ENCODE results near the gene FDPS. TPM values are rescaled to one million over a fixed set of nuclear protein-coding genes. Genes with fewer than 3 reads are reported as not detected.
"Not testable (repeated sequence)": the region's sequence is repeated elsewhere in the genome, so short reads cannot be mapped to it uniquely, and the experiment has no call there.

The FDPS gene
- total RNA-seq, 1 donor from 2014 or later = 266 TPM

GRCh38 chr1:155318082-155318481 is 9.4 kb downstream of the FDPS start:
- DNase-seq (ENCODE audit: low spot score) = no peak
- ATAC-seq = no peak

DNA sequence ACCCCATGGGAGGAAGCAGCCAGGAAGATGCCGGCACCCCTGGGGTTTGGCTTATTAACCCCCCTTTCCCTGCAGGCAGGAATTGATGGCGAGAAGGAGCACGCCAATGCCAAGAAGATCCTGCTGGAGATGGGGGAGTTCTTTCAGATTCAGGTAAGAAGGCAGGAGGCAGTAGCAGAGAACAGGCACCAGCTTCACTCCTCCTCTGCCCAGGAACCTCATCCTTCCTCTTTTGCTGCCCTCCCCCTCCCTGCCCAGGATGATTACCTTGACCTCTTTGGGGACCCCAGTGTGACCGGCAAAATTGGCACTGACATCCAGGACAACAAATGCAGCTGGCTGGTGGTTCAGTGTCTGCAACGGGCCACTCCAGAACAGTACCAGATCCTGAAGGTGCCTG is 10.9 kb downstream of the FDPS start:
- ATAC-seq (no peak), DNase-seq (ENCODE audit: low spot score) (no peak)

GRCh38 chr1:155320252-155320651 is 11.6 kb downstream of the FDPS start:
- ATAC-seq = no peak
- no peak for DNase-seq (ENCODE audit: low spot score)

DNA sequence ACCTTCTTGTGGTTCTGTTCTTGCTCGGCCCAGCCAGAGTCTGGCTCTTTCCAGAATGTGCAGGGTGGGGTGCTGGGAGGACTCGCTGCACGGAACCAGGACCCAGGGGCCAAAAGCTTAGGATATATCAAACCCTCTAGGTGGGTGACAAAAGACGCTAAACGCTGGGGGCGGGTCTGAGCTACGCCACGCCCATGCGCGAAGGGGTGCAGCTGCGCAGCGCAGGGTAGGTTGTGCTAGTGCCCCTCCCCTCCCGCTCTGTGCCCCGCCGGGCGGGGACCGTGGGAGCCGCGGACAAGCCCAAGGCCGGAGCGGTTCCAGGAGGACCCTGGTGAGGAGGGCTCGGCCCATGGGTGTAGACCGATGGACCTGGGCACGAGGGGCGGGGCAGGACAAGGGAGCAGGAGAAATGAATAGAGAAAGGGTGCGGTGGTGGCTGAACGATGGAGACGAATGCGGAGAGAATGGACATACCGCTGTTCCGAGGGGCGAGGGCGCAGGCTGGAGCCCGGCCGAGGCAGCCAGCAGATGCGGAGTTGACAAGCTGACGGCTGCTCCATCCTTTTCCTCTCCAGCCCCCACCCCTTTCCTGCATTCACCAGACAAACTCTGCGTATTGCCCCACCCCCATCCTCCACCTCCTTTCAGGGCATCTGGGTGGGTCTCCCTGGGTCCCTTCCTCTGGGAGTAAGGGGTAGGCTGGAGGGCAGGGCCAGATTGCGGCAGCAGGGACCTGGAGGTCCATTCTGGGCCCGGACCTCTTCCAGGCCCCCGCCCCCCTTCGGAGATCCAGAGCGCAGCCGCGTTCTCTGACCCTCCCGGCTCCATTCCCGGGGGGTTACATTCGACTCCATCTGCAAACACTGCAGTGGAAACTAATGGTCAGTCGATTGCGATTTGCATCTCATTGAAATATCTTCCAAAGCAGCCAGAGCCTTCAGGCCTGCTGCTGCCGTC is 12.3 kb downstream of the FDPS start, which contains the start of gene RUSC1:
Gene RUSC1 (plus strand): TSS at position 234 of the 957 bp plus-strand sequence. CDS start 880 bp downstream, outside the sequence.
- ATAC-seq (no peak), DNase-seq (ENCODE audit: low spot score) (peak; percentile 65)

DNA sequence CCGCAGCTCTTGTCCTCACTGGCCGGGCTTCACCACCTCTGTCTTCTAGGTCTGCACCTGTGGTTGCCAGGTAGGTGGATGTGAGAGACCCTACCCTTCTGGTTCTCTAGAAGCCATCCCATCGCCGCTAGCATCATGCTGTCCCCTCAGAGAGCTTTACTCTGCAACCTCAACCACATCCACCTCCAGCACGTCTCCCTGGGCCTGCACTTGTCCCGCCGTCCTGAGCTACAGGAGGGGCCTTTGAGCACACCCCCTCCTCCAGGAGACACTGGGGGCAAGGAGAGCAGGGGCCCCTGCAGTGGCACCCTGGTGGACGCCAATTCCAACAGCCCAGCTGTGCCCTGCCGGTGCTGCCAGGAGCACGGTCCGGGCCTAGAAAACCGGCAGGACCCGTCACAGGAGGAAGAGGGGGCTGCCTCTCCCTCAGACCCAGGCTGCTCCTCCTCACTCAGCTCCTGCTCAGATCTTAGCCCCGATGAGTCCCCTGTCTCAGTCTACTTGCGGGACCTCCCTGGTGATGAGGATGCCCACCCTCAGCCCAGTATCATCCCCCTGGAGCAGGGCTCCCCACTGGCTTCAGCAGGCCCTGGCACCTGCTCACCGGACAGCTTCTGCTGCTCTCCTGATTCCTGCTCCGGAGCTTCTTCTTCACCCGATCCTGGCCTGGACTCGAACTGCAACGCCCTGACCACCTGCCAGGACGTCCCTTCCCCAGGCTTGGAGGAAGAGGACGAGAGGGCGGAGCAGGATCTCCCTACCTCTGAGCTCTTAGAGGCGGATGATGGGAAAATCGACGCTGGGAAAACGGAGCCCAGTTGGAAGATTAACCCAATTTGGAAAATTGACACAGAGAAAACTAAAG is 13.2 kb downstream of the FDPS start:
- no peak for ATAC-seq
- peak; percentile 46 for DNase-seq (ENCODE audit: low spot score)

DNA sequence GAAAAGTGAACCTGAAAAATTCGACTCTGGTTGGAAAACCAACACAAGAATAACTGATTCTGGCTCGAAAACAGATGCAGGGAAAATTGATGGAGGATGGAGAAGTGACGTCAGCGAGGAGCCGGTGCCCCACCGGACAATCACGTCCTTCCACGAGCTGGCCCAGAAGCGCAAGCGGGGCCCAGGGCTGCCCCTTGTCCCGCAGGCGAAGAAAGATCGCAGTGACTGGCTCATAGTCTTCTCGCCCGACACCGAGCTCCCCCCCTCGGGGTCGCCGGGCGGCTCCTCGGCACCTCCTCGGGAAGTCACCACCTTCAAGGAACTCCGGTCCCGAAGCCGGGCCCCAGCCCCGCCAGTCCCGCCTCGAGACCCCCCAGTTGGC is 13.9 kb downstream of the FDPS start:
- ATAC-seq (no peak), DNase-seq (ENCODE audit: low spot score) (peak; percentile 54)

- ATAC-seq (peak; percentile 68), DNase-seq (ENCODE audit: low spot score) (peak; percentile 85)
These were observed 14.5 kb downstream of the FDPS start for GRCh38 chr1:155322953-155323728.

GRCh38 chr1:155323729-155324036 is 15.0 kb downstream of the FDPS start:
- peak; percentile 93 for DNase-seq (ENCODE audit: low spot score)
- peak; percentile 74 for ATAC-seq

DNA sequence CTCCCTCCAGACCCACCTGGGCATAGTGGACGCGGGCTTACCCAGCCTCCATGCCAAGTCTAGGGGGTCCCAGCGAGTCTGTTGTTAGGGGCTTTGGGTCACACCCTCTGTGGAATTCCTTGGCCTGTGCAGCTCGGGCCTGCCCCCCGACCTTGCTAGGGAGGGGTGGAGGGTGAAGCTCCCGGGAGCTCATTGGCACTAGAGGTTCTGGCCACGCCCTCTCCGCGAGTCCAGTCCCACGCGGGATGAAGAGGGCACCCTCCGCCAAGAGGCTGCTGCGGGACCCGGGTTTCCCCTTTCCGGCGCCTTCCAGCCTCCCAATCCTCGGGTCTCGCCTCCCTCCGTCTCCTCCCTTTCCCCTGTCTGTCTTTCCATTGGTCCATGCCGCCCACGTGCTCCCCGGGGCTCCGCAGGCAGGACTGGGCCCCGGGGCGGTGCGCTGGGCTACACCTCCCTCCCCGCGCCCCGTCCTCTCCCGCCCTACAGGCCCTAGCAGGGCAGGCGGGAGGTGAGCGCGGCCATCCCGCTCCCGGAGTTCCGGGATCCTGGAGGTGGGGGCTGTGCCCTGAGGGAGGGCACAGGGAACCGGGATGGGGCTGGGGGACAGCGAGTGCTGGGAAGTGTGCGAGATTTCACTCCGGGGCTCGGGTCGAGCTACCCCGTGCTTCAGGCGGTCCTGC is 15.5 kb downstream of the FDPS start:
- ATAC-seq (peak; percentile 83), DNase-seq (ENCODE audit: low spot score) (peak; percentile 98)

GRCh38 chr1:155324717-155325602 is 16.3 kb downstream of the FDPS start:
- peak; percentile 62 for DNase-seq (ENCODE audit: low spot score)
- peak; percentile 2 for ATAC-seq

DNA sequence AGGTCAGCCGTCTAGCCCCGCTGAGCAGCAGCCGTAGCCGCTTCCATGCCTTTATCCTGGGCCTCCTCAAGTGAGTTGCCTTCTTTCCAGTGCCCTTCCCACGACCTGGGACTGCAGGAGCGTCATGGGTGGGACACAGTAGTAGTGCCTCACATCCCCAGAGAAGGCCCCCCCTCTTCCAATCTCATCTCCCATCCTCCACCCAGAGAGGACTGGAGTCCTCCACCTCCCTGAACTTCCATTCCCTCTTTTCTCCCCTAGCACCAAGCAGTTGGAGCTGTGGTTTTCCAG is 16.9 kb downstream of the FDPS start:
- ATAC-seq (no peak), DNase-seq (ENCODE audit: low spot score) (no peak)

DNA sequence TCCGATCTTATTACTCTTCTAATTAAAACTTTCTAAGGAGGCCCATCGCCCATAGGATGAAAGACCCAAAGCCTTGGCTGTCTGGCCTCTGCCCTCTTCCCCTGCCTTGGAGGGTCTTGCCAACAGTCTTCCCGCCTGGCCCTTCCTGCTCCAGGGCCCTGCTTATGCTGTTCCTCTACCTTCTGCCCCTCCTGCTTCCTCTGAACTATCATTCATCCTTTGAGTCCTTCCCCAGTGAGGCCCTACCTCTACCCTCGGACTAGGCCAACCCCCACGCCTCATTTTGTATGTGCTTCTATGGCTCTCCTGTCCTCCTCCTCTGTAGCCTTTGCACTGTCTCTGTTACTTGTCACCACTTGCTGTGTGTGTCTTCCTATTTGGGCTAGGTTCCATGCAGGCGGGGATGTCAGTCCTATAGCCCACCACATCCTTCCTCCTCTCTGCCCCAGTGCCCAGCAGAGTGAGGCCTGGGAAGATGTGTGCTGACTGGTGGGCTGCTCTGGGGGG is 17.4 kb downstream of the FDPS start:
- no peak for ATAC-seq

DNA sequence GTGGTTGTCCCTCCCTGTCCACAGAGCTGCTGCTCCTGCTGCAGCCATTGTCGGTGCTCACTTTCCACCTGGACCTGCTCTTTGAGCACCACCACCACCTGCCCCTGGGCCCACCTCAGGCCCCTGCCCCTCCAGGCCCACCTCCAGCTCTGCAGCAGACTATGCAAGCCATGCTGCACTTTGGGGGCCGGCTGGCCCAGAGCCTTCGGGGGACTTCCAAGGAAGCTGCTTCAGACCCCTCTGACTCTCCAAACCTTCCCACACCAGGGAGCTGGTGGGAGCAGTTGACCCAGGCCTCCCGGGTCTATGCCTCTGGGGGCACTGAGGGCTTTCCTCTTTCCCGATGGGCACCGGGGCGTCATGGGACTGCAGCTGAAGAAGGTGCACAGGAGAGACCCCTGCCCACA is 18.0 kb downstream of the FDPS start:
- no peak for DNase-seq (ENCODE audit: low spot score)

More for the DNA sequence above, 17.4 kb downstream of the FDPS start:
- DNase-seq (ENCODE audit: low spot score) = no peak

GRCh38 chr1:155327981-155328380 is 19.3 kb downstream of the FDPS start:
- ATAC-seq (no peak), DNase-seq (ENCODE audit: low spot score) (peak; percentile 42)

More for the DNA sequence above, 18.0 kb downstream of the FDPS start:
- no peak for ATAC-seq

- not testable (repeated sequence) for ATAC-seq; DNase-seq (ENCODE audit: low spot score)
These were observed 20.2 kb downstream of the FDPS start for GRCh38 chr1:155328856-155329255.

- DNase-seq (ENCODE audit: low spot score) = peak; percentile 42
- no peak for ATAC-seq
These were observed 21.4 kb downstream of the FDPS start for GRCh38 chr1:155329980-155330598.

- ATAC-seq (no peak), DNase-seq (ENCODE audit: low spot score) (no peak)
These were observed 26.3 kb downstream of the FDPS start for GRCh38 chr1:155334962-155335361.

DNA sequence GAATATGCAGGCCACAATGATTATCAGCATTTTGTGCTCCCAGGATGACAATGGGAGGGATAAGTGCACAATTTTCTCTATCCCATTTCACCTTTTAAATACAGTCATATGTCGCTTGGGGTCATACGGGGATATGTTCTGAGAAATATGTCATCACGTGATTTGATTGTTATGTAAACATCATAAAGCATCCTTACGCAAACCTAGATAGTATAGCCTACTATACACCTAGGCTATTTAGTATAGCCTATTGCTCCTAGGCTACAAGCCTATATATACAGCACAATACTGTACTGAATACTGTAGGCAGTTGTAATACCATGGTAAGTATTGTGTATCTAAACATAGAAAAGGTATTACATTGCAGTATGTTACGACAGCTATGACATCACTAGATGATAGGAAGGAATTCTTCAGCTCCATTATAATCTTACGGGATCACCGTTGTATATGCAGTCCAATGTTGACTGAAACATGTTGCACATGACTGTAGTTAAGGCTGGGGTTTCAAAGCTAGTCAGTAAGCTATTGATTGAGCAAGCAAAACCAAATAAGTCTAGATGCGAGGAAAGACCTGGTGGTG is 30.9 kb downstream of the FDPS start:
- DNase-seq (ENCODE audit: low spot score) = no peak
- ATAC-seq = no peak
